ENCODE data around the gene ATP2A3. TPM values are rescaled to one million over a fixed set of nuclear protein-coding genes. Genes with fewer than 3 reads are reported as not detected.
A peak's percentile ranks its signal among the peaks of the same experiment; 100 is the strongest.

The ATP2A3 gene
- total RNA-seq, 4 donors from 2014 or later, result 5.7 to 33.6 (median 17.5) TPM

- H3K27ac ChIP-seq, result no peak overlapping the region
- no peak overlapping the region for H3K4me3 ChIP-seq
- intact Hi-C loops (cut with DNase I; ENCODE audit: low total_unique reads), result no loop called here
- no peak for DNase-seq
- no peaks in the 10 kb centered on the region for H3K9me3 ChIP-seq
- H3K36me3 ChIP-seq, result no peaks in the 10 kb centered on the region
- TF ChIP-seq POLR2A (IDR thresholded peaks at IDR 0.05), result no peak
- TF ChIP-seq CTCF (IDR thresholded peaks at IDR 0.05), result no peak
- H3K4me1 ChIP-seq, result peaks cover 8 to 28% of the 10 kb centered on the region in 2 donors
- no peaks in the 10 kb centered on the region for H3K27me3 ChIP-seq
These were observed 79.0 kb downstream of the ATP2A3 start for GRCh38 chr17:3885271-3885670.

GRCh38 chr17:3884188-3884587 lies 80.0 kb downstream of the ATP2A3 start:
- no peaks in the 10 kb centered on the region for H3K36me3 ChIP-seq
- no peaks in the 10 kb centered on the region for H3K9me3 ChIP-seq
- no peak for DNase-seq
- no peak overlapping the region for H3K4me3 ChIP-seq
- H3K27me3 ChIP-seq, result no peaks in the 10 kb centered on the region
- no peak for TF ChIP-seq CTCF (IDR thresholded peaks at IDR 0.05)
- no peak for TF ChIP-seq POLR2A (IDR thresholded peaks at IDR 0.05)
- intact Hi-C loops (cut with DNase I; ENCODE audit: low total_unique reads), result no loop called here
- peaks cover 8 to 19% of the 10 kb centered on the region in 2 donors for H3K4me1 ChIP-seq
- H3K27ac ChIP-seq, result no peak overlapping the region

- H3K27me3 ChIP-seq, result no peaks in the 10 kb centered on the region
- no peaks in the 10 kb centered on the region for H3K36me3 ChIP-seq
- DNase-seq, result no peak
- intact Hi-C loops (cut with DNase I; ENCODE audit: low total_unique reads), result no loop called here
- TF ChIP-seq POLR2A (IDR thresholded peaks at IDR 0.05) (no peak), CTCF (IDR thresholded peaks at IDR 0.05) (no peak)
- peaks cover 0 to 4% of the 10 kb centered on the region in 2 donors for H3K4me1 ChIP-seq
- H3K9me3 ChIP-seq, result no peaks in the 10 kb centered on the region
- H3K4me3 ChIP-seq, result no peak overlapping the region
- no peak overlapping the region for H3K27ac ChIP-seq
These were observed 82.0 kb downstream of the ATP2A3 start for GRCh38 chr17:3882276-3882675.

GRCh38 chr17:3880983-3881382 lies 83.3 kb downstream of the ATP2A3 start:
- H3K4me3 ChIP-seq, result no peak overlapping the region
- H3K9me3 ChIP-seq, result no peaks in the 10 kb centered on the region
- H3K27ac ChIP-seq, result no peak overlapping the region
- no peaks in the 10 kb centered on the region for H3K27me3 ChIP-seq
- TF ChIP-seq CTCF (IDR thresholded peaks at IDR 0.05) (no peak), POLR2A (IDR thresholded peaks at IDR 0.05) (no peak)
- no peak for DNase-seq
- intact Hi-C loops (cut with DNase I; ENCODE audit: low total_unique reads), result no loop called here
- H3K36me3 ChIP-seq, result no peaks in the 10 kb centered on the region
- no peaks in the 10 kb centered on the region for H3K4me1 ChIP-seq

- intact Hi-C loops (cut with DNase I; ENCODE audit: low total_unique reads), result no loop called here
- no peaks in the 10 kb centered on the region for H3K36me3 ChIP-seq
These were observed 84.4 kb downstream of the ATP2A3 start for GRCh38 chr17:3879591-3880417.

More at GRCh38 chr17:3879591-3880417, 84.4 kb downstream of the ATP2A3 start:
- Histone ChIP-seq H3K27me3 (no peaks in the 10 kb centered on the region), H3K27ac (peak overlapping the region in 1 of 2 donors; percentile 15), H3K4me1 (no peaks in the 10 kb centered on the region), H3K4me3 (no peak overlapping the region), H3K9me3 (no peaks in the 10 kb centered on the region)
- no peak for DNase-seq
- TF ChIP-seq CTCF (IDR thresholded peaks at IDR 0.05) (no peak), POLR2A (IDR thresholded peaks at IDR 0.05) (no peak)
